HCT116 (cell line): ENCODE data around the gene SPTB. TPM values are rescaled to one million over a fixed set of nuclear protein-coding genes. Genes with fewer than 3 reads are reported as not detected.

Source experiments
- ATAC-seq: fragments of 200-7000 bp; cut with Tn5 transposase; 2 replicates; pipeline ENCODE4 v1.9.1; 2020; ENCODE audit warnings: mild to moderate bottlenecking, moderate library complexity
- BruUV-seq: library from RNA; stranded (reverse); fragments of 400-500 nt; replicated peaks from 2 replicates; lab custom pipeline; 2021; lab: Mats Ljungman, UMichigan
- CTCF ChIA-PET: fragments of 300-600 bp; sonication (Branson Sonifier 250); formaldehyde crosslinking; loops from one replicate; lab custom pipeline; 2021; ENCODE audit warnings: antibody characterized with exemption; lab: Charles Lee
- POLR2A ChIA-PET: fragments of 300-600, 350-600 bp; sonication (Branson Sonifier 250); formaldehyde crosslinking; loops from one replicate; lab custom pipeline; 2021; ENCODE audit warnings: antibody characterized with exemption; lab: Charles Lee
- RAD21 ChIA-PET, 2 experiments: fragments of 300-600 bp; sonication (Branson Sonifier 250); formaldehyde crosslinking; loops; one replicate each; lab custom pipeline; 2023; ENCODE audit warnings: low total read pairs in 2 of 2; ENCODE audit not compliant: uncharacterized antibody in 2 of 2, unreplicated experiment in 2 of 2, low non-redundant PET in 1 of 2; lab: Charles Lee
- DNase-seq: peaks from one replicate; pipeline ENCODE4 v3.0.0-alpha.2; 2010; ENCODE audit warnings: low read depth, low spot score
- H2AFZ ChIP-seq: fragments of 200-600 bp; shearing (Covaris generic), sonication (generic); 2 replicates; pipeline ENCODE4 v1.6.1; 2017; ENCODE audit warnings: low read depth, mixed run types, mixed read lengths, antibody characterized with exemption, low read length; ENCODE audit not compliant: poor library complexity, severe bottlenecking
- H3K27ac ChIP-seq: 2 replicates; pipeline ENCODE4 v1.5.1; 2012; ENCODE audit warnings: low read depth, low read length
- H3K27me3 ChIP-seq: fragments of 200-600 bp; sonication (generic); 2 replicates; pipeline ENCODE4 v1.6.1; 2016; ENCODE audit warnings: mixed run types, low read length, mixed read lengths; ENCODE audit not compliant: insufficient read depth
- H3K36me3 ChIP-seq, 2 experiments: fragments of 200-500 bp in 1 of 2; fragments of 200-600 bp in 1 of 2; sonication (Bioruptor generic) in 1 of 2; sonication (generic) in 1 of 2; 2 replicates each; pipeline versions ENCODE4 v1.5.1 to v1.6.1; 2014 to 2016; ENCODE audit warnings: low read length in 2 of 2, inconsistent platforms in 1 of 2, mixed read lengths in 1 of 2, mixed run types in 1 of 2; ENCODE audit not compliant: insufficient read depth in 2 of 2, control insufficient read depth in 1 of 2
- H3K4me1 ChIP-seq, 2 experiments: fragments of 200-600 bp in 1 of 2; sonication (generic) in 1 of 2; 2 replicates each; pipeline versions ENCODE4 v1.5.1 to v1.6.1; 2012 to 2017; ENCODE audit warnings: low read length in 2 of 2, inconsistent platforms in 1 of 2, mild to moderate bottlenecking in 1 of 2, mixed read lengths in 1 of 2, mixed run types in 1 of 2, moderate library complexity in 1 of 2; ENCODE audit not compliant: insufficient read depth in 2 of 2, control insufficient read depth in 1 of 2
- H3K4me2 ChIP-seq: fragments of 200-600 bp; sonication (generic); 2 replicates; pipeline ENCODE4 v1.6.1; 2017; ENCODE audit warnings: mixed run types, low read length, mixed read lengths
- H3K4me3 ChIP-seq, 2 experiments: fragments of 200-600 bp in 1 of 2; sonication (generic) in 1 of 2; replicated peaks in 1 of 2; 2 replicates each; pipeline ENCODE4 v1.5.1; 2011 to 2016; ENCODE audit warnings: low read length in 2 of 2, control low read depth in 1 of 2, low read depth in 1 of 2, mild to moderate bottlenecking in 1 of 2, mixed read lengths in 1 of 2, mixed run types in 1 of 2
- H3K79me2 ChIP-seq: fragments of 200-600 bp; sonication (generic); 2 replicates; pipeline ENCODE4 v1.6.1; 2017; ENCODE audit warnings: mild to moderate bottlenecking, mixed run types, low read length, moderate library complexity, mixed read lengths; ENCODE audit not compliant: insufficient read depth
- H3K9ac ChIP-seq: fragments of 200-600 bp; sonication (generic); 2 replicates; pipeline ENCODE4 v1.6.1; 2016; ENCODE audit warnings: low read length, mixed read lengths
- H3K9me2 ChIP-seq: fragments of 200-600 bp; sonication (generic), shearing (Covaris generic); 2 replicates; pipeline ENCODE4 v1.6.1; 2017; ENCODE audit warnings: mixed run types, mild to moderate bottlenecking, moderate library complexity; ENCODE audit not compliant: insufficient read depth
- H3K9me3 ChIP-seq, 2 experiments: fragments of 200-500 bp in 1 of 2; fragments of 200-600 bp in 1 of 2; sonication (Bioruptor generic) in 1 of 2; sonication (generic) in 1 of 2; 2 replicates each; pipeline ENCODE4 v1.6.1; 2014 to 2017; ENCODE audit warnings: low read length in 2 of 2, mixed read lengths in 2 of 2, inconsistent platforms in 1 of 2, low read depth in 1 of 2, mild to moderate bottlenecking in 1 of 2, mixed run types in 1 of 2, moderate library complexity in 1 of 2; ENCODE audit not compliant: control insufficient read depth in 1 of 2, insufficient read depth in 1 of 2
- H4K20me1 ChIP-seq: fragments of 200-600 bp; sonication (generic), shearing (Covaris generic); 2 replicates; pipeline ENCODE4 v1.6.1; 2017; ENCODE audit warnings: mixed run types, mild to moderate bottlenecking, moderate library complexity; ENCODE audit not compliant: insufficient read depth
- CBX3 ChIP-seq: IDR thresholded peaks from 2 replicates; pipeline ENCODE4 v1.6.1; 2012; ENCODE audit warnings: low read depth
- CEBPB ChIP-seq: IDR thresholded peaks from 2 replicates; pipeline ENCODE4 v1.6.1; 2012; ENCODE audit warnings: low read depth
- EGR1 ChIP-seq: IDR thresholded peaks from 2 replicates; pipeline ENCODE4 v1.6.1; 2012; ENCODE audit warnings: low read depth
- EZH2 ChIP-seq: fragments of 200-600 bp; sonication (generic); IDR thresholded peaks from 2 replicates; pipeline ENCODE4 v1.6.1; 2017; ENCODE audit warnings: antibody characterized with exemption, mixed run types
- EZH2phosphoT487 ChIP-seq: fragments of 200-600 bp; IDR thresholded peaks from 2 replicates; pipeline ENCODE4 v1.6.1; 2018; ENCODE audit warnings: antibody characterized with exemption, borderline replicate concordance
- FOSL1 ChIP-seq: IDR thresholded peaks from 2 replicates; pipeline ENCODE4 v1.6.1; 2012; ENCODE audit warnings: low read depth
- JUND ChIP-seq: IDR thresholded peaks from 2 replicates; pipeline ENCODE4 v1.6.1; 2012
- POLR2A ChIP-seq: IDR thresholded peaks from 2 replicates; pipeline ENCODE4 v1.7.0; 2011; ENCODE audit warnings: borderline replicate concordance; ENCODE audit not compliant: insufficient read depth, insufficient read length; ENCODE audit errors: extremely low read depth
- POLR2AphosphoS5 ChIP-seq: IDR thresholded peaks from 2 replicates; pipeline ENCODE4 v1.6.1; 2011; ENCODE audit warnings: mild to moderate bottlenecking, low read depth, low read length, moderate library complexity
- RAD21 ChIP-seq: IDR thresholded peaks from 2 replicates; pipeline ENCODE4 v1.6.1; 2012; ENCODE audit warnings: low read depth, mild to moderate bottlenecking
- SIN3A ChIP-seq: IDR thresholded peaks from 2 replicates; pipeline ENCODE4 v1.6.1; 2012; ENCODE audit warnings: low read depth
- SP1 ChIP-seq: IDR thresholded peaks from 2 replicates; pipeline ENCODE4 v1.6.1; 2012; ENCODE audit warnings: low read depth
- SRF ChIP-seq: IDR thresholded peaks from 2 replicates; pipeline ENCODE4 v1.6.1; 2012; ENCODE audit warnings: low read depth
- TCF7L2 ChIP-seq: IDR thresholded peaks from 2 replicates; pipeline ENCODE4 v1.7.0; 2011; ENCODE audit warnings: borderline replicate concordance, inconsistent platforms; ENCODE audit not compliant: insufficient read depth, insufficient read length; ENCODE audit errors: extremely low read depth
- YY1 ChIP-seq: IDR thresholded peaks from 2 replicates; pipeline ENCODE4 v1.6.1; 2011; ENCODE audit warnings: low read length, low read depth, moderate library complexity, mild to moderate bottlenecking; ENCODE audit not compliant: insufficient replicate concordance; ENCODE audit errors: extremely low read depth
- ZFX ChIP-seq: fragments of 450-650 bp; IDR thresholded peaks from 2 replicates; pipeline ENCODE4 v1.6.1; 2017
- ZNF274 ChIP-seq: fragments of 200-500 bp; sonication (Bioruptor generic); IDR thresholded peaks from 2 replicates; pipeline ENCODE4 v1.6.1; 2014; ENCODE audit warnings: mild to moderate bottlenecking, low read depth, low read length, inconsistent platforms
- intact Hi-C: fragments of 100-400 bp; cut with micrococcal nuclease; formaldehyde crosslinking; loops from 2 replicates; pipeline ENCODE4 v1.10.0; 2022
- total RNA-seq: library from RNA; stranded (reverse); gene quantifications from one replicate; pipeline ENCODE4 v1.2.1, GENCODE V29; 2021; ENCODE audit not compliant: unreplicated experiment
- TF ChIP-seq, protein P1 (sequence below): IDR thresholded peaks from 2 replicates; pipeline ENCODE4 v1.6.1; 2012
- TF ChIP-seq, protein P2 (sequence below): IDR thresholded peaks from 2 replicates; pipeline ENCODE4 v1.6.1; 2011; ENCODE audit warnings: mild to moderate bottlenecking, low read length, moderate library complexity; ENCODE audit not compliant: insufficient replicate concordance; ENCODE audit errors: extremely low read depth

The SPTB gene
- total RNA-seq, 1 experiment from 2014 or later: 4.2 TPM

DNA sequence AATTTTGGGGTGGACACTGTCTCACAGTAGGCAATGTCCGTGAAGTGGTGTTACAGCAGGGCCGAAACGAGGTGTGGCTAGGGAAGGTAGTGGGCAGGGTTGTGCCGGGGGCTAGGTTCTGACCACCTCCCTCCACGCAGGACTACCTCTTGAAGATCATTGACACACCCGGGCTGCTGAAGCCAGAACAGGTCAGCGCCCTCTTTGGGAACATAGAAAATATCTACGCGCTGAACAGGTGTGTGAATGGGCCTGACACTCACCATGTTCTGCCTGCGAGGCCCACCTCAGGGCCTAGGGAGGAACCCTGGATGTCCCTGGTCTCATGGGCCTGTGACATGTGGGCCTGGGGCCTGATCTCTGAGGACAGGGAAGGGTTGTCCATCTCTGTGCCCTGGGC, 150.9 kb downstream of the SPTB start:
- Histone ChIP-seq H3K9ac (no peak overlapping the region), H3K79me2 (peaks cover 48% of the 10 kb centered on the region), H3K9me3 (no peaks in the 10 kb centered on the region), H3K27me3 (no peaks in the 10 kb centered on the region), H3K4me2 (no peak overlapping the region), H3K27ac (no peak overlapping the region), H3K36me3 (peaks cover 31 to 32% of the 10 kb centered on the region in 2 experiments; a peak in 3 of 4 replicates), H4K20me1 (peaks cover 4% of the 10 kb centered on the region; the same call in 1 of the 2 replicates), H3K4me1 (peaks cover 32 to 34% of the 10 kb centered on the region in 2 experiments), H3K9me2 (no peaks in the 10 kb centered on the region), H2AFZ (no peak overlapping the region), H3K4me3 (no peak overlapping the region)
- DNase-seq (no peak), ATAC-seq (no peak)
- ChIA-PET RAD21 (no interaction called here), CTCF (no interaction called here), POLR2A (no interaction called here)
- intact Hi-C loops: no loop called here
- no TSS peak for BruUV-seq
- TF ChIP-seq, protein P1, sequence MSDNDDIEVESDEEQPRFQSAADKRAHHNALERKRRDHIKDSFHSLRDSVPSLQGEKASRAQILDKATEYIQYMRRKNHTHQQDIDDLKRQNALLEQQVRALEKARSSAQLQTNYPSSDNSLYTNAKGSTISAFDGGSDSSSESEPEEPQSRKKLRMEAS: no peak
- TF ChIP-seq SP1 (no peak), SIN3A (no peak), TCF7L2 (no peak)

DNA sequence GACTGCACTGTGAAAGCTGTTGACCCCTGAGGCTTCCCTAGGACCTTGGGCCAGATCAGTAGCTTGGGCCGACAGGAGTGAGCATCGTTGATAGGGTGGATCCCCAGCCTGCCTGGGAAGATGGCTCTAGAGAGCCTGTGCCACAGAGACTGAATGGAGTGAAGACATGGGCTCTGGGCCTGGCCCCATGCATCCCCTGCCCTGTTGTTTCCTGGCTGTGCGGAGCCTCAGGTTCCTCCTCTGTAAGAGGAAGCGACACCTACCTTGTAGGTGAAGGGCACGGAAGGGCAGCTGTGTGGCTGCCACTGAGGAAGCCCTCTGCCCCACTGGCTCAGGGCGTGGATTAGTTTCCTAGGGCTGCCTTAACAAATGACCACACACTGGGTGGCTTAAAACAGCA, 151.6 kb downstream of the SPTB start:
- no TSS peak for BruUV-seq
- intact Hi-C loops: no loop called here
- Histone ChIP-seq H3K4me3 (no peak overlapping the region), H4K20me1 (peaks cover 4% of the 10 kb centered on the region; the same call in 1 of the 2 replicates), H3K36me3 (peaks cover 27 to 32% of the 10 kb centered on the region in 2 experiments; a peak in 3 of 4 replicates), H3K27ac (no peak overlapping the region), H3K9me3 (no peaks in the 10 kb centered on the region), H3K4me1 (peaks cover 39 to 41% of the 10 kb centered on the region in 2 experiments), H3K79me2 (peaks cover 55% of the 10 kb centered on the region), H2AFZ (no peak overlapping the region), H3K4me2 (no peak overlapping the region), H3K9me2 (no peaks in the 10 kb centered on the region), H3K9ac (no peak overlapping the region), H3K27me3 (no peaks in the 10 kb centered on the region)
- no peak for TF ChIP-seq CBX3
- no peak for TF ChIP-seq CEBPB
- TF ChIP-seq SP1: no peak
- TF ChIP-seq FOSL1: no peak
- TF ChIP-seq POLR2A: no peak
- no peak for TF ChIP-seq TCF7L2
- no peak for TF ChIP-seq ZNF274
- TF ChIP-seq YY1: no peak
- no peak for TF ChIP-seq ZFX
- TF ChIP-seq SIN3A: no peak
- TF ChIP-seq EZH2: no peak
- no peak for TF ChIP-seq EGR1
- no peak for TF ChIP-seq RAD21
- no peak for TF ChIP-seq POLR2AphosphoS5
- TF ChIP-seq EZH2phosphoT487: no peak
- no peak for TF ChIP-seq JUND
- TF ChIP-seq, protein P2, sequence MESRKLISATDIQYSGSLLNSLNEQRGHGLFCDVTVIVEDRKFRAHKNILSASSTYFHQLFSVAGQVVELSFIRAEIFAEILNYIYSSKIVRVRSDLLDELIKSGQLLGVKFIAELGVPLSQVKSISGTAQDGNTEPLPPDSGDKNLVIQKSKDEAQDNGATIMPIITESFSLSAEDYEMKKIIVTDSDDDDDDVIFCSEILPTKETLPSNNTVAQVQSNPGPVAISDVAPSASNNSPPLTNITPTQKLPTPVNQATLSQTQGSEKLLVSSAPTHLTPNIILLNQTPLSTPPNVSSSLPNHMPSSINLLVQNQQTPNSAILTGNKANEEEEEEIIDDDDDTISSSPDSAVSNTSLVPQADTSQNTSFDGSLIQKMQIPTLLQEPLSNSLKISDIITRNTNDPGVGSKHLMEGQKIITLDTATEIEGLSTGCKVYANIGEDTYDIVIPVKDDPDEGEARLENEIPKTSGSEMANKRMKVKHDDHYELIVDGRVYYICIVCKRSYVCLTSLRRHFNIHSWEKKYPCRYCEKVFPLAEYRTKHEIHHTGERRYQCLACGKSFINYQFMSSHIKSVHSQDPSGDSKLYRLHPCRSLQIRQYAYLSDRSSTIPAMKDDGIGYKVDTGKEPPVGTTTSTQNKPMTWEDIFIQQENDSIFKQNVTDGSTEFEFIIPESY: no peak
- TF ChIP-seq, protein P1: no peak
- TF ChIP-seq SRF: no peak
- ChIA-PET RAD21 (no interaction called here), CTCF (no interaction called here), POLR2A (no interaction called here)
- ATAC-seq: no peak
- no peak for DNase-seq
